ENCODE measurements around the gene AKAP13.
"Not testable (repeated sequence)": the region's sequence is repeated elsewhere in the genome, so short reads cannot be mapped to it uniquely, and the experiment has no call there.

Gene AKAP13

GRCh38 chr15:85576392-85576791 is 196.0 kb downstream of the AKAP13 start:
- Histone ChIP-seq H3K4me3 (ENCODE audit: low read depth, low read length) (no peak overlapping the region), H3K9ac (ENCODE audit: low read depth, low read length) (no peak overlapping the region), H3K27me3 (ENCODE audit: control insufficient read depth, insufficient read depth, low read length) (no peaks in the 10 kb centered on the region), H3K4me1 (ENCODE audit: control insufficient read depth, insufficient read depth, low read length) (no peaks in the 10 kb centered on the region), H3K36me3 (ENCODE audit: control insufficient read depth, insufficient read depth, low read length) (peaks cover 6% of the 10 kb centered on the region), H3K9me3 (ENCODE audit: control insufficient read depth, insufficient read depth, low read length) (no peaks in the 10 kb centered on the region)

- H3K27me3 ChIP-seq (ENCODE audit: control insufficient read depth, insufficient read depth, low read length), result no peaks in the 10 kb centered on the region
- H3K4me1 ChIP-seq (ENCODE audit: control insufficient read depth, insufficient read depth, low read length), result no peaks in the 10 kb centered on the region
- H3K36me3 ChIP-seq (ENCODE audit: control insufficient read depth, insufficient read depth, low read length), result peaks cover 8% of the 10 kb centered on the region
- no peak overlapping the region for H3K4me3 ChIP-seq (ENCODE audit: low read depth, low read length)
- no peak overlapping the region for H3K9ac ChIP-seq (ENCODE audit: low read depth, low read length)
- H3K9me3 ChIP-seq (ENCODE audit: control insufficient read depth, insufficient read depth, low read length), result no peaks in the 10 kb centered on the region
These were observed 198.7 kb downstream of the AKAP13 start for GRCh38 chr15:85578941-85579701.

GRCh38 chr15:85579957-85580694 is 199.7 kb downstream of the AKAP13 start:
- H3K4me1 ChIP-seq (ENCODE audit: control insufficient read depth, insufficient read depth, low read length), result no peaks in the 10 kb centered on the region
- no peaks in the 10 kb centered on the region for H3K9me3 ChIP-seq (ENCODE audit: control insufficient read depth, insufficient read depth, low read length)
- no peak overlapping the region for H3K9ac ChIP-seq (ENCODE audit: low read depth, low read length)
- H3K4me3 ChIP-seq (ENCODE audit: low read depth, low read length), result no peak overlapping the region
- H3K36me3 ChIP-seq (ENCODE audit: control insufficient read depth, insufficient read depth, low read length), result peaks cover 8% of the 10 kb centered on the region
- H3K27me3 ChIP-seq (ENCODE audit: control insufficient read depth, insufficient read depth, low read length), result no peaks in the 10 kb centered on the region

- H3K4me3 ChIP-seq (ENCODE audit: low read depth, low read length), result no peak overlapping the region
- no peaks in the 10 kb centered on the region for H3K9me3 ChIP-seq (ENCODE audit: control insufficient read depth, insufficient read depth, low read length)
- H3K27me3 ChIP-seq (ENCODE audit: control insufficient read depth, insufficient read depth, low read length), result no peaks in the 10 kb centered on the region
- no peak overlapping the region for H3K9ac ChIP-seq (ENCODE audit: low read depth, low read length)
- peaks cover 8% of the 10 kb centered on the region for H3K36me3 ChIP-seq (ENCODE audit: control insufficient read depth, insufficient read depth, low read length)
- no peaks in the 10 kb centered on the region for H3K4me1 ChIP-seq (ENCODE audit: control insufficient read depth, insufficient read depth, low read length)
These were observed 200.5 kb downstream of the AKAP13 start for GRCh38 chr15:85580879-85581278.

- no peaks in the 10 kb centered on the region for H3K27me3 ChIP-seq (ENCODE audit: control insufficient read depth, insufficient read depth, low read length)
- no peak overlapping the region for H3K9ac ChIP-seq (ENCODE audit: low read depth, low read length)
- no peaks in the 10 kb centered on the region for H3K9me3 ChIP-seq (ENCODE audit: control insufficient read depth, insufficient read depth, low read length)
- peaks cover 8% of the 10 kb centered on the region for H3K36me3 ChIP-seq (ENCODE audit: control insufficient read depth, insufficient read depth, low read length)
- H3K4me1 ChIP-seq (ENCODE audit: control insufficient read depth, insufficient read depth, low read length), result no peaks in the 10 kb centered on the region
- no peak overlapping the region for H3K4me3 ChIP-seq (ENCODE audit: low read depth, low read length)
These were observed 201.1 kb downstream of the AKAP13 start for GRCh38 chr15:85581495-85581894.

GRCh38 chr15:85582131-85583079 is 202.0 kb downstream of the AKAP13 start:
- Histone ChIP-seq H3K4me3 (ENCODE audit: low read depth, low read length) (no peak overlapping the region), H3K27me3 (ENCODE audit: control insufficient read depth, insufficient read depth, low read length) (no peaks in the 10 kb centered on the region), H3K4me1 (ENCODE audit: control insufficient read depth, insufficient read depth, low read length) (no peaks in the 10 kb centered on the region), H3K9me3 (ENCODE audit: control insufficient read depth, insufficient read depth, low read length) (no peaks in the 10 kb centered on the region), H3K36me3 (ENCODE audit: control insufficient read depth, insufficient read depth, low read length) (peaks cover 8% of the 10 kb centered on the region), H3K9ac (ENCODE audit: low read depth, low read length) (no peak overlapping the region)

- no peaks in the 10 kb centered on the region for H3K9me3 ChIP-seq (ENCODE audit: control insufficient read depth, insufficient read depth, low read length)
- no peak overlapping the region for H3K4me3 ChIP-seq (ENCODE audit: low read depth, low read length)
- no peak overlapping the region for H3K9ac ChIP-seq (ENCODE audit: low read depth, low read length)
- no peaks in the 10 kb centered on the region for H3K4me1 ChIP-seq (ENCODE audit: control insufficient read depth, insufficient read depth, low read length)
- no peaks in the 10 kb centered on the region for H3K27me3 ChIP-seq (ENCODE audit: control insufficient read depth, insufficient read depth, low read length)
- H3K36me3 ChIP-seq (ENCODE audit: control insufficient read depth, insufficient read depth, low read length), result peaks cover 8% of the 10 kb centered on the region
These were observed 203.0 kb downstream of the AKAP13 start for GRCh38 chr15:85583442-85583841.

GRCh38 chr15:85583923-85584390 is 203.6 kb downstream of the AKAP13 start:
- Histone ChIP-seq H3K9me3 (ENCODE audit: control insufficient read depth, insufficient read depth, low read length) (no peaks in the 10 kb centered on the region), H3K4me3 (ENCODE audit: low read depth, low read length) (no peak overlapping the region), H3K9ac (ENCODE audit: low read depth, low read length) (no peak overlapping the region), H3K4me1 (ENCODE audit: control insufficient read depth, insufficient read depth, low read length) (no peaks in the 10 kb centered on the region), H3K27me3 (ENCODE audit: control insufficient read depth, insufficient read depth, low read length) (no peaks in the 10 kb centered on the region), H3K36me3 (ENCODE audit: control insufficient read depth, insufficient read depth, low read length) (peaks cover 8% of the 10 kb centered on the region)

- Histone ChIP-seq H3K36me3 (ENCODE audit: control insufficient read depth, insufficient read depth, low read length) (peaks cover 5% of the 10 kb centered on the region), H3K4me1 (ENCODE audit: control insufficient read depth, insufficient read depth, low read length) (no peaks in the 10 kb centered on the region), H3K27me3 (ENCODE audit: control insufficient read depth, insufficient read depth, low read length) (no peaks in the 10 kb centered on the region), H3K4me3 (ENCODE audit: low read depth, low read length) (no peak overlapping the region), H3K9ac (ENCODE audit: low read depth, low read length) (no peak overlapping the region), H3K9me3 (ENCODE audit: control insufficient read depth, insufficient read depth, low read length) (no peaks in the 10 kb centered on the region)
These were observed 204.5 kb downstream of the AKAP13 start for GRCh38 chr15:85584872-85585271.

- not testable (repeated sequence) for H3K27me3 ChIP-seq (ENCODE audit: control insufficient read depth, insufficient read depth, low read length); H3K4me1 ChIP-seq (ENCODE audit: control insufficient read depth, insufficient read depth, low read length); H3K9ac ChIP-seq (ENCODE audit: low read depth, low read length); H3K9me3 ChIP-seq (ENCODE audit: control insufficient read depth, insufficient read depth, low read length); H3K36me3 ChIP-seq (ENCODE audit: control insufficient read depth, insufficient read depth, low read length); H3K4me3 ChIP-seq (ENCODE audit: low read depth, low read length)
These were observed 205.8 kb downstream of the AKAP13 start for GRCh38 chr15:85586196-85586595.

- Histone ChIP-seq H3K4me1 (ENCODE audit: control insufficient read depth, insufficient read depth, low read length) (no peaks in the 10 kb centered on the region), H3K36me3 (ENCODE audit: control insufficient read depth, insufficient read depth, low read length) (no peaks in the 10 kb centered on the region), H3K9me3 (ENCODE audit: control insufficient read depth, insufficient read depth, low read length) (no peaks in the 10 kb centered on the region), H3K4me3 (ENCODE audit: low read depth, low read length) (no peak overlapping the region), H3K9ac (ENCODE audit: low read depth, low read length) (no peak overlapping the region), H3K27me3 (ENCODE audit: control insufficient read depth, insufficient read depth, low read length) (no peaks in the 10 kb centered on the region)
These were observed 207.5 kb downstream of the AKAP13 start for GRCh38 chr15:85587707-85588411.

All from iPS-15b (cell line).